Activated naive CD4-positive, alpha-beta T cell treated with anti-CD3 and anti-CD28 coated beads, Interleukin-2, amount 50 U/mL, for 16 hours (primary cell): Measurements from ENCODE around the gene PITPNM1.
"Not testable (repeated sequence)": the region's sequence is repeated elsewhere in the genome, so short reads cannot be mapped to it uniquely, and the experiment has no call there.

Experiments
- DNase-seq: peaks from one replicate; pipeline ENCODE4 v3.0.0-alpha.2; 2020

Gene PITPNM1

DNA sequence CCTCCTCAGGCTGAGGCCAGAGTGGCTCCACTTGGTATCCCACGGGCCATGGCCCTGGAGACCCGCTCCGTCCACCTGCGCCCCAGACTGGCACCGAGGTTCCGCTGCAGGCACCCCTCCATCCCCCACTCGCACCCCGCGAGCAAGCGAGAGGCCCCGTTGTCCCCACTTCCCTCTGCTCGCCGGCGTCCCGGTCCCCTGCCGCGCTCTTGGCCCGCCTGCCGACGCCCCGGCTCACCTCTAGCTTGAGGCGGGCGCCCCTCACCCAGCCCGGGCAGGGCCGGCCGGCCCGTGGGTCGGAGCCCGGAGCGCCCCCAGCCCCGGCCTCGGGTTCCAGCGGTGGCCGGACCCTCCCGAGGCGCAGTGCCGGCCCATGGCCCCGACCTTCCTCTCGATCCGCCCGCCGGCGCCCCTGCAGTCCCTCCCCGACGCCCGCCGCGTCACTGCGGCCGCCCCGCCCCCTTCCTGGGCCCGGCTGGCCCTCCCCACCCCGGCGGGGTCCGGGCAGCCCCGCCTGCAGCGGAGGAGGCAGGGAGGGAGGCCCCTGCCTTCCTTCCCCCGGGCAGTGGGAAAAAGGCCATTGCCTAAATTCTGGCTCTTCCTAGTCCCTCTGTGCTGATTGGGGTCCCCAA, at the start of gene PITPNM1:
PITPNM1 (minus strand) TSS at position 414 of the 632 bp plus-strand sequence. CDS start 1,183 bp downstream, outside the sequence.
- DNase-seq: peak; percentile 68

DNA sequence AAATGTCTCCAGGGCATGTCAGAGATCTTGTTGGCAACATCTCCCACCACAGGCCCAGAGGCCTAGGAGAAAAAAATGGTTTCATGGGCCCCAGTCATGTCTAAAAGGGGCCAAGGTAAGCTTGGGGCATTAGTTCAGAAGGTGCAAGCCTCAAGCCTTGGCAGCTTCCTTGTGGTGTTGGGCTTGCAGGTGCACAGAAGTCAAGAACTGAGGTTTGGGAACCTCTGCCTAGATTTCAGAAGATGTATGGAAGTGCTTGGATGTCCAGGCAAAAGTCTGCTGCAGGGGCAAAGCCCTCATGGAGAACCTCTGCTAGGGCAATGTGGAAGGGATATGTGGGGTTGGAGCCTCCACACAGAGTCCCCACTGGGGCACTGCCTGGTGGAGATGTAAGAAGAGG, 46.5 kb upstream of the PITPNM1 start:
- DNase-seq: not testable (repeated sequence)

DNA sequence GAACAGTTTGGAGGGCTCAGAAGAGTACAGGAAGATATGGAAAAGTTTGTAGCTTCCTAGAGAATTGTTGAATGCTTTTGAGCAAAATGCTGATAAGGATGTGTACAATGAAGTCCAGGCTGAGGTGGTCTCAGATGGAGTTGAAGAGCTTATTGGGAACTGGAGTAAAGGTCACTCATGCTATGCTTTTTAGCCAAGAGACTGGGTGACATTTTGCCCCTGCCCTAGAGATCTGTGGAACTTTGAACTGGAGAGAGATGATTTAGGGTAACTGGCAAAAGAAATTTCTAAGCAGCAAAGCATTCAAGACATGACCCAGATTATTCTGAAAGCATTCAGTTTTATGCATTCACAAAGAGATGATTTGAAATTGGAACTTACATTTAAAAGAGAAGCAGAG, 46.0 kb upstream of the PITPNM1 start:
- no peak for DNase-seq

DNA sequence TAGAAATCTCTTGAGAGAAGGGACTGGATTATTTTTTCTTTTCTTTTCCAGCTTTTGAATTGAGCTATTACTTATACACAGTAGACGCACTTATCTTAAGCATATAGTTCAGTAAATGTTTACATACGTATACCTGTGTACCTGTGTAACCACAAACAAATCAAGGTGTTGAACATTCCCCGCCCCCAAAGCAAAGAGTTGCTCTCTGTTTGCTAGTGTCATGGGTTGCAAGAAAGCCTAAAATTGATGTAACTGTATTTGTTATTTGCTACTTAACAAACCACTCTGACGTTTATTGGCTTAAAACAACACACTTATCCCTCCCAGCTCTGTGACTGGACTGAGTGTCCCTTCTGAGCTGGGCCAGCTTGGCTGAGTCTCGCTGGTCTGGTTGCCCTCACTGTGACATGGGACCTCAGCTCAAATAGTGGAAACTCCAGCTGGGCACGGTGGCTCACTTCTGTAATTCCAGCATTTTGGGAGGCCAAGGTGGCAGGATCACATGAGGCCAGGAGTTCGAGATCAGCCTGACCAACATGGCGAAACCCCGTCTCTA, 43.5 kb upstream of the PITPNM1 start:
- no peak for DNase-seq

DNA sequence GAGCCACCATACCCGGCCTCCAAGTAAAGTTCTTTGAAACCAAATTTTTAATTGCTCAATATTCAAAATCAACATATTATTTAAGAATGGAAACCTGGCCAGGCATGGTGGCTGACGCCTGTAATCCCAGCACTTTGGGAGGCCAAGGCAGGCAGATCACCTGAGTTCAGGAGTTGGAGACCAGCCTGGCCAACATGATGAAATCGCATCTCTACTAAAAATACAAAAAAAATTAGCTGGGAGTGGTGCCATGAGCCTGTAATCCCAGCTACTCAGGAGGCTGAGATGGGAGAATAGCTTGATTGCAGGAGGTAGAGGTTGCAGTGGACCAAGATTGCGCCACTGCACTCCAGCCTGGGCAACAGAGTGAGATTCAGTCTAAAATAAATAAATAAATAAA, 42.9 kb upstream of the PITPNM1 start:
- DNase-seq: not testable (repeated sequence)

DNA sequence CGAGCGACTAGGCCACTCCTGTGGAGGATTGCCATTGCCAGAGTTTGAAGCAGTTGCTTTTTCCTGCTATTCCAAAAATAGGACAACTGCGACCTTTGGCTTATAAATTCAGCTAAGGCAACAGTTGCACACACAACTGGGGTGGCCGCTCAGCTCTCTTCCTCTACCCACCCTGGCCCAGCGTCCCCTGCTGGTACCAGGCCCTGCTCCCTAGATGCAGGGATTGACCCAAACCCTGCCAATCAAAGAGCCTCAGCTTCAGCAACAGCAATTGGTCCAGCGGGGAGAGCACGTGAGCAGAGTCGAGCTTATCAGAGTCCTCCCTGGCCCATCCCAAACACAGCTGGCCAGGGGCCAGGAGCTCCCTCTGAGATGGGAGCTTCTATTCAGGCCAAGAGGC, 40.1 kb upstream of the PITPNM1 start:
- no peak for DNase-seq

DNA sequence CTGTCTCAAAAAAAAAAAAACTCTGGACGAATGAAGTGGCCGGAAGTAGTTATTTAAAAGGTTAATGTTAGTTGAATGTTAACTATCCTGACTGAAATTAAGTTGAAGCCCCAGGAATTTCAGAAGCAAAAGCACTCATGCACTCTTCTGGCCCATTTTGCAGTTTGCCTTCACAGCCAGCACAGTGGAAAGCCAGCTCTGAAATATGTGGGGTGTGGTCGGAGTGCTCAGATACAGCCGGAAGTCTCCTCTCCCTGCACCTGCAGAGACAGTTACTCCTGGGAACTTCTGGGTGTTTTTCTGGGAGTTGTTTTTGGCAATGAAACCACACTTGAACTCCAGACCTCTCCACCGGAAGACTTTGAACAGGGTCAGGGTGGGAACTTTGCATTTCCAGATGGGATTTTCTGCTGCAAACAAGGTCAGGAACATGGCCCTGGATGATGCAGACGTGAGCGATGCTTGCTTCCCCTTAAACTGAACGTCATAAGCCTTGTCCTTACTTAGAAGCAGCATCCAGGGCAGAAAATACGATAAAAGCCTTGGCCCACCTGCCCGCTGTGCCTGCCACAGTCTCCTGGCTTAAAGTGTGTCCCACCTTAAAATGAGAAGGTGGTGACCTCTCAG, 39.6 kb upstream of the PITPNM1 start:
- no peak for DNase-seq

DNA sequence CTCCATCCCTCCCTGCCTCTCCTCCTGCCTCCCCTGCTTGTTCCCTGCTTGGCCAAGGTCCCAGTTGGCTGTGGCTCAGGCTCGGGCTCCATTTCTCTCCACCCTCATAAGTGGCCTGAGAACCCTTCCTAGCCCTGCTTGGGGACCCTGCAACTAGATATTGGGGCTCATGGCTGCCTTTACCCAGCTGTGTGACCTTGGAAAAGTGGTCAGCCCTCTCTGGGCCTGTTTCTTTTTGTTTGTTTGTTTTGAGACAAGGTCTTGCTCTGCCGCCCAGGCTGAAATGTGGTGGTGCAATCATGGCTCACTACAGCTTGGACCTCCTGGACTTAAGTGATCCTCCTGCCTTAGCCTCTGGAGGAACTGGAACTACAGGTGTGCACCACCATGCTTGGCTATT, 38.4 kb upstream of the PITPNM1 start:
- no peak for DNase-seq

DNA sequence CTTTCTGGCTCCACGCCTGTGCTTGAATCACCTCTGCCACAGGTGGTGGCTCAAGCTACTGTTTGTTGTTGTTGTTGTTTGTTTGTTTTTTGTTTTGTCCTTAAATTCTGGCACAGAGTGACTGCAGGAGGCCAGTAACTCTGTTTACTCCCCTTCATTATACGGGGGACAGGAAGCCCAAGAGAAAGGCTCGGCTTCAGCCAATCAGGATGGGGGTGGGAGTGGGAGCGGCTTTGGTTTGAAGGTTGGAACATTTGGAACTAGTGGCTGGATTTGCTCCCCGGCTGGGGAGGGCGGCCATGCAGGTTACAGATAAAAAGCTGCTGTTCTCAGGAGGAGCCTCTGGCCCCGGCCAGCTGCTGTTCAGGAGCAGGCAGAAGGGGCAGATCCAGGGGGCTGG, 37.8 kb upstream of the PITPNM1 start:
- no peak for DNase-seq

DNA sequence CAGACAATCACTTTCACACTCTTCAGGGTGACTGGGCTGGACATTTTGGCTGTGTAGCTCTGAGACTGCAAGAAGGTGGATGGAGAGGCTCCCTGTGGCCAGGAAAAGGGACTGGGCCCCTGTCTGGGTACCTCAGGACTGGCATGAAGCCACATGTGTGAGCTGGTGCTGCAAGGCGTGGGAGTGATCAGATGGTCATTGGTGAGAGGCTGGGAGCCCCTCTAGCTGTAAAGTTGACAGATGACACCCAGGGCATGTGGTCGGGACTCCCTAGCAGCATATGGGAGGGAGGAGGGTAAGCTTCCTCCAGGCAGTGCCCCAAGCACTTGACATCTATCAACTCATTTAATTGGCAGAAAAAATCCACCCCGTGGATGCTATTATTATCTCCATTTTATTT, 37.0 kb upstream of the PITPNM1 start:
- DNase-seq: no peak

DNA sequence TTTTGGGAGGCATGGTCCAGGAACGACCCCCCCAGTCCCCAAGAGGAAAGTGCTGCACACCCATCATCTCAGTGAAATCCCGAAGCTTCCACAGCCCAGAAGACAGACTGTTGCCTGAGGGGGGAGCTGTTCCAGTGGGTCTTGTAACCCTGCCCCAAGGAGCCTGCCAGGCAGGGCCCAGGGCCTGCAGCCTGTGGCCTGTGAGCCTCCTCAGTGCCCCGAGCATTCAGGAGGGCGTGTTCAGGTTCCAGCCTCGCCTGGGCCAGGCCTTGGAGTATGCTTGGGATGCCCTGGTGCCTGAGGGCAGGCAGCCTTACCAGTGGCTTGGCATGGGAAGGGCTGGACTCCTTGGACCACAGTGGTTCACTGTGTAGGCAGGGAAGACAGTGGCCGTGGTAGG, 36.0 kb upstream of the PITPNM1 start:
- no peak for DNase-seq

DNA sequence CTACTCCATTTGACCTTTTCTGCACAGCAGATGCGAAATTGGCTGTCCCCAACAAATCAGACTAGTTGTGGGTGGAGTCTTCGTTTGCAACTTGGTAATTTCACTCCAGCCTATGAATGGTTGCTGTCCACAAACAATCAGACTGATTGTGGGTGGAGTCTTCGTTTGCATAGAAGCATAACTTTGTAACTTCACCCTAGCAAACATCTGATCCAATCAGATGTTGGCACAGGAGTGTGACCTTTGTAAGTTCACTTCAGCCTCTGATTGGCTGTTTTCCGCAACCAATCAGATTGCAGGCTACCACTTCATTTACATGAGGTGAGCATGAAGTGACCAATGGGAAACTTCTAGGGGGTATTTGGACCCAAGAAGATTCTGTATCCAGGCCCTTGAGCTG, 34.4 kb upstream of the PITPNM1 start:
- DNase-seq: no peak

DNA sequence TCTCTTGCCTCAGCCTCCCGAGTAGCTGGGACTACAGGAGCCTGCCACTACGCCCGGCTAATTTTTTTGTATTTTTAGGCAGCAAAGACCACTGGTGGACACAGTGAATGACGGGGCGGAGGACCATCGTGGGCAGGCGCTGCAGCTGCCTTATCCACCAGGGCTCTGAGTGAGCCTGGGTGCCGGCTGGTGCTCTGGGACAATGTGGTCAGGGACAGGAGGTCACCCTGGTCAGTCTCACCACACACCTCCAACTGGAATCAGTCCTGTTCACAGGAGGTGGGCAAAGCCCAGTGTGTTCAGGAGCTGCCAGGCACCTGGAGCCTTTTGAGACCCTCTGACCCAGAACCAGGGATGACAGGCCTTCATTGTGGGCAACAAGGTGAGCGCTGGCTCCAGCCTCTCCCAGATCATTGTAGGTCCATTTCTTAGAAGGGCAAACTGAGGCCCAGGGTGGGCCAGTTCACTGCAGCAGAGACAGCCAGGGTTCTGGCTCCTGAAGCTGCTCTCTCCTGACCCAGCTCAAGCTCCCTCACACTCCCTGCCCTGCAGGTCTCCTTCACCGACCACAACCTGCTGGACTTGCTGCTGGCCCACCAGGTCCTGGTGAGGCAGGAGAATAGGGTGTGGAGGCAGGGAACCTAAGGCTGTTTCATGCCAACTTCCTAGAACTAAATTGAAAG, 33.8 kb upstream of the PITPNM1 start:
- DNase-seq: no peak

DNA sequence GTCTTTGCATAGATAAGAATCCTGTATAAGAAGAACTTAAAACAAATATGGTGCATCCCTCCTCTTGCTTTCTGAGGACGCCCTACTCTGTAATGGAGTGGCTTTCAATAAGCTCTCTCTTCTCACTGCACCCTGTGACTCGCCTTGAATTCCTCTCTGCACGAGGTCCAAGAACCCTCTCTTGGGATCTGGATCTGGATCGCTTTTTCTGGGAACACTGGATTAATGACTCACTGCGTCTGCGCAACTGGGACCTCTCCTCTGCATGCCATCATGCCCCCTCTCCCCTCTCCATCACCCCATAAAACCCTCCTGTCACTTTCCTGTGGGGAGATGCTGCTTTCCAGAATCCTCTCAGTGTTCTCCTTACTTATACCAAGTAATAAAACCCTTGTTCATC, 33.1 kb upstream of the PITPNM1 start:
- DNase-seq: no peak

DNA sequence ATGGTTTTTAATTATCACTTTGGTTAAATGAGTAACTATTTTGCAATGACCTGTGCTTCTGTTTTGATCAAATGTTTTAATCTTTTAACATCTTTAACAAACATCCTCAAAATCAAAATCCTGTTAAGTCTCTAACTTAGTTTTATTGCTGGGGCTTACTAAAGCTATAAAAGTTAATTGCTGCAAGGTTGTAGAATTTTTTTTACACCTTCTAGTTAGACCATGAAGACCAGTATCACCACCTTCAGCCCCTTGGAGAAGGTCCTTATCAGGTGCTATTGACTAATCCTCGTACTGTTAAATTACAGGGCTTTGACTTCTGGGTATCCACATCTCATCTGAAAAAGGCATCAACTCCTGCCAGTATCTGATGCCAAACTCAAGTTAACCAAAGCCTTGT, 30.4 kb upstream of the PITPNM1 start:
- DNase-seq: no peak

DNA sequence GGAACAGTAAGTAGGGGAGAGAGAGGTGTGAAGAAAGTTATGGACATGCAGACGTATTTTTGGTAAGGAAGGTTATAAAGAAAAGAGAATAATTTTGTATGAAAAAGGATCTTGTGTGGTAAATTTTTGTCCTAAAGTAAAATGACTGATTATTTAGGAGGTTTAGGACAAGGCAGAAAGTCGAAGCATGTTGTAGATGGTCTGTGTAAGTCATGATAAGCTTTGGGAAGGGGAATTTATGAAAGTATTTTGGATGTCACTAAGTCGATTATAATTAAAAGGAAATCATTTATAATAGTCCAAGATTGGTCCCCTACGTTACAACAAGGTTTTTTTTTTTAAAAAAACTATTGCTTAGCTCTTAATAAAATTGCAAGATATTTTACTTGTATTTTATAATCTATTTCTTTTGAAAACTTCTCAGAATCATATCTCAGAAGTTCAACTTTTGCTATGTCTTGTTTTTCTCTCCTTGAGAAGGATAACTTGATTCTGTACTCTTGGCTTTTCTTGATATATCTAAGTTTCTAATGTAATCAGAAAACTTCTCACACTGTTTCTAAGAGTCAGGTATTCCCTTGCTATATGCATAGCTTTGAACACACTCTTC, 29.0 kb upstream of the PITPNM1 start:
- DNase-seq: no peak

DNA sequence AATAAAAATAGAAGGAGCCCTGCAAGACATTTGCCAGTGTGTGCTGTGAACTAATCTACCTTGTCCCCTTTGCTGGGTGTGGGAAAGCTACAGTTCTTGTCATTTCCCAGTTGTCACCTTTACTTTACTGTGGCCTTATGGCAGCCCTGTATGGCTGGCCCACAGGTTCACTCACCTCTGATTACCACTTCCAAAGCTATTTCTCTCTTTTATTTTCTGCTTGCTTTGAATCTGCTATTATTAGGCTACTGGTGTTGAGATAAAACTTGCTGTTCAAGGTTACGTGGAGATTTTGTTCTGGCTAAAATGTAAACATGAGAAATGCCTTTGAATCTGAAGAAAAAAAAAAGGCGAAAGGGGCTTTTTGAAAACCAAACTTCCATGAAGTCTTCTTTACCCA, 27.7 kb upstream of the PITPNM1 start:
- no peak for DNase-seq

DNA sequence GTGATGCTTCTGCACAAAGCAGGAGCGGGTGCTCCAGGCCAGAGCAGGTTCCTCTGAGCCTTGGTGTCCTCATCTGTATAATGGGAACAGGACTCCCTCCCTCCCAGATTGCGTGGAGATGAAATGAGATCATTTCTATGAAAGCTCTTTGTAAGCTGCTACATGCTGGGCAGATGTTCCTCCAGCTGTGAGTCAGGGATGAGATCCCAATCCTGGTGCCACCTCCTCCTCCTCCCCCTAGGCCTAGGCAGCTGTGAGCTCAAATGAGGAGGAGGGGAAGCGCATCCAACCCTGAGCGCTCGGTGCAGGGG, 25.1 kb upstream of the PITPNM1 start:
- DNase-seq: no peak

DNA sequence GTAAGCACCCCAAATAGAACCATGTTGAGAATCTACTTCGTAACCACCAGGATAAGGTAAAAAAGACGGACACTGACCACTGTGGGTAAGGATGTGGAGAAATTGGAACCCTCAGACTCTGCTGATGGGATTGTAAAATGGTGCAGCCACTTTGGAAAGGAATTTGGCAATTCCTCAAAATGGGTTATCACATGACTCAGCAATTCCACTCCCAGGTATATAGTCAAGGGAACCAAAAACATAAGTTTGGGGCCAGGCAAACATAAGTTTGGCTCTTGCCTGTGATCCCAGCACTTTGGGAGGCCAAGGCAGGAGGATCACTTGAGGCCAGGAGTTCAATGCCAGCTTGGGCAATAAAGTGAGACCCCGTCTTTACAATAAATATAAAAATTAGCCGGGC, 23.2 kb upstream of the PITPNM1 start:
- no peak for DNase-seq

DNA sequence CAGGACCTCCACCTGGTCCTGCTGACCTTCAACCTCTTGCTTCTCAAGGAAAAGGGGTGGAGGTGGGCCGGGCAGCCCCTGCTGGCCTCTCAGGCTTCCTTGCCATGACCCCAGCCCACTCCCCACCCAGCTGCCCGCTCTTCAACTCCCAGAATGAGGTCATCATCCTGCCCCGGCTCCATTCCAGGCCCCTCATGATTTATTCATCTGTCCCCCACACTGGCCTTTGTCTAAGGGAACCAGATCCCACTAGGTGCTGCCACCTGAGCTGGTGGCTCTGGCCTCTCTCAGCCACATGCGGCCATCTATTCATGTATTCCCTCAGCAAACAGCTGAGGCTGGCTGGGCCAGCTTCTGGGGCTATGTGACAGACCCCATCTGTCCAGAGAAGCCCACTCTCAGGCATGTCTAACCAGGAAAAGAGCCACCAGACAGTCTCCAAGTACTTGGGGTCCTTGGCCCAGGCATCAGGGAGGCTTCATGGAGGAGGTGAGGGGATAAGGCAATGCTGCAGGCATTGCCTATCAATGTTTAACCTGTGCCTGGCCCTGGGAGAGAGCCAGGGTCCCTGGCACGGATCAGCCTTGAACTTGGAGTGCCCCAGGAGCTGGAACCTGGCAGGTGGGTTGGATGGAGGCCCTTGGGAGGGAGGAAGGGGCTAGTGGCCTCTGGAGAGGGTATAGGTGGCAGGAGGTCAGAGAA, 20.3 kb upstream of the PITPNM1 start:
- DNase-seq: no peak

DNA sequence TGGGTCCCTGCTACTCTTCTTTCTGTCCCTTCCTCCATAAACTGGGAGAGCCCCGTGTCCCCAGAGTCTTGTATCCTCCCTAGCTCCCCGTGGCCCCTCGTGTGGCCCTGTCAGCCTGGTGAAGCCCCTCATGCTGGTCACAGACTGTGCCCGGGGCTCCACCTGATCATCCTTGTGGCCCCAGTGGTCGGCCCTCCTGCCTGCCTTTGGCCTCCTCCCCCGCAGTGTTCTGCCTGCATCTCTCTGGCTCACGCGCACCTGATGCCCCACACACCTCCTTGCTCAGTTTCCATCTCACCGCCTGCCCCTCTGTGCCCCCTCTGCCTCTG, 19.3 kb upstream of the PITPNM1 start:
- DNase-seq: no peak

DNA sequence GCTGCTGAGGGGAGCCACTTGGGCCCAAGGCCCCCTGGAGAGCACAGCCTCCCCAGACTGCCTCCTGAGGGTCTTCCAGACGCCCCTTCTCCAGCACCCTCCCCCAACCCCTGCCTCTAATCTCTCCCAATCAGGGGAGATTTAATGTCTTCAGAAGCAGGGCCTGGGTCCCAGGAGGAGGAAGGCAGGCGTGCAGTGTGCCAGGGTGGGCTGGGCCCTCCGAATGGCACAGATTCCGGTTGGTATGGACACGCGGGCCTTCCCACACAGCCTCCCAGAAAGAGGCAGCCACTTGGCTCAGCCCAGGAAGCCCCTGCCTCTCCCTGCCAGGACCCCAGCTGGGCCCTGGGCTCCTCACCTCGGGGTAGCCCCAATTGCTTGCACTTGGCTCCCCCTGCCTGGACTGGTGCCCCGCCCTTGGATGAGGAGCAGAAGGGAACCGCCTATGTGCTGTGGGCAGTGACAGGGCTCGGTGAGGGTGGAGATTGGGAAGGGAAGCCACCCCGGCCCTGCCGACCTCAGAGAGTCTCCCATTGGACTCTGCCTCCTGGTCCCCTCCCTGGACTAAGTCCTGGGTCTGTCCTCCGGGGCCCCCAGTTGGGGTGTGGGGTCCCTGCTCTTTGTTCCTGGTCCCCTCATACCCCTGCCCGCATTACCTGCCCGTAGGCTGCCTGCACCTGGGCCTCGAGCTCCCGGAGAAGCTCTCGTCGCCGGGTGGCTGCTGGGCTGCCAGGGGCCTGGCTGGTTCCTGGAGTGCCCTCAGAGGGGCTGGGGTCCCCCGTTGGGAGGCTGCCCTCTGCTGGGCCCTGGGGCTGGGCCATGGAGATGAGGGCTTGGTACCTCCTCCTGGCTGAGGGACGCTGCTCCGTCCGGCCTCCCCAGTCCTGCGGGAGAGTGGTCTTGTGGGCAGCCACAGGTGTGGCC, 18.7 kb upstream of the PITPNM1 start:
- no peak for DNase-seq
